HT1080 (cell line): ENCODE data around the gene ATP10A. TPM values are rescaled to one million over a fixed set of nuclear protein-coding genes. Genes with fewer than 3 reads are reported as not detected.

Experiments used
- small RNA-seq: library from RNA; depleted of rRNA; stranded (forward); fragments of <200 nt; gene quantifications from one replicate; pipeline ENCODE3, GENCODE V24; 2014
- total RNA-seq: library from RNA; depleted of rRNA; stranded (reverse); fragments of >200 nt; shearing (Covaris generic); gene quantifications from 2 replicates; pipeline ENCODE4 v1.2.3, GENCODE V29; 2014

ATP10A gene
- total RNA-seq, 1 experiment from 2014 or later: 6.2 TPM

Small RNAs within 50 kb of the gene (small RNA-seq; reads per million reads assigned to genes)
- gene MIR4715 (not detected), gene RNA5SP390 (not detected)
